Mesenteric fat pad (tissue), 1 donor: Measurements from ENCODE around the gene CDC6. TPM values are rescaled to one million over a fixed set of nuclear protein-coding genes. Genes with fewer than 3 reads are reported as not detected.

Source experiments
- DNase-seq: peaks from one replicate; pipeline ENCODE4 v3.0.0-alpha.2; 2020; ENCODE audit warnings: low spot score
- total RNA-seq: library from RNA; stranded (reverse); fragmentation: NEBNext Ultra II Directional; extraction: Animal tissue kit (Norgen Biotek cat#: 25700); gene quantifications from one replicate; pipeline ENCODE4 v1.2.1, GENCODE V29; 2021
- donor health status: DM: yes; HTN: yes; CAD: no.

The CDC6 gene
- total RNA-seq, 1 donor from 2014 or later, result 2.4 TPM

DNA sequence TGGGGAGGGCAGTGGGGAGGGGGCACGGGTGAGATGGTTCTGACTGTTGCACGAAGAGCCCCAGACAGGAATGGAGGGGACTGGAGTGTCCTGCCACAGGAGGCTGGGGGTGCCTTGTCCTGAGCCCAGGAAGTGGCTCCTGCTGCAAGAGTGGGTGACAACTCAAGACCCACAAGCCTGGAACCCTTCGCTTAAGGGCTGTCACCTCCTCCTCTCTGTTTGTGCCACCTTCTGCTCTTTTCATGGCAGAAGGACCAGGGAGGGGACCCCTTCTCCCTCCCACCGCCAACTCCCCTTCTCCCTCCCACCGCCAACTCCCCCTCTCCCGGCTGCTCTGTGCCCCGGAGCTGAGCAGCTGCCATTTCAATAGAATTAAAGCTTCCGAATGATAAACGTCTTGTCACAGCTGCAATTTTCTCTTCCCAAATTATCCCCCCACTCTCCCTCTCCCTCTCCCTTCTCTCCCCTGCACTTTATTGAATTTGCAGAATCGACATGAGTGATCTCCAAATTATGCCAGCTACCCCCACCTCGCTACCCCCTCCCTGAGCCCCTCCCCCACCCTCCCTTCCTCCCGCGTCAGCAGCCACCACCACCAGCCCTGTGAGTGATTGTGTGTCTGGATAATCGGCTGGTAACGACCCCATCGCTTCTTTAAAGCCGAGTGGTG, 63.1 kb downstream of the CDC6 start:
- no peak for DNase-seq

- DNase-seq, result no peak
These were observed 63.9 kb downstream of the CDC6 start for GRCh38 chr17:40351359-40352236.

DNA sequence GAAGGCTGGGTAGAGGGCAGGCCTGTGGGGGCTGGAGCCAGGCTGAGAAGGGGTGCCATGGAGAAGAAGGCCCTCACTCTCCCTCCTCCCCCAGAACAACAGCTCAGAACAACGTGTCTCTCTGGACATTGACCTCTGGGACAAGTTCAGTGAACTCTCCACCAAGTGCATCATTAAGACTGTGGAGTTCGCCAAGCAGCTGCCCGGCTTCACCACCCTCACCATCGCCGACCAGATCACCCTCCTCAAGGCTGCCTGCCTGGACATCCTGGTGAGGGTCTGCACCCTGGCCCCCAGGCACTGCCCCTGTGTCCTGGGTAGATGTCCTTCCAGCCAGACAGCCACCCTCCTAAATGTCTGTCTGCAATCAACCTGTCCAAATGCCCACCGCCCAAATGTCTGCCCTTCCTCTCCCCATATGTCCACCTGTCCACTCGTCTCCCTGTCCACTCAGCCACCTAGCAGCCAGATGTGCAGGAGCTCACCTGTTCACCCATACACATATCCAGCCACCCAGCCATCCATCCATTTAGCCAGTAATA, 64.6 kb downstream of the CDC6 start:
- no peak for DNase-seq

GRCh38 chr17:40352779-40353394, 65.2 kb downstream of the CDC6 start:
- DNase-seq, result no peak

Other genes starting within 250 kb of the CDC6 start
- gene MED24, start 233.5 kb upstream of the CDC6 start, total RNA-seq, result 72.2 TPM
- 74.7 TPM for gene THRA, start 224.9 kb upstream of the CDC6 start, total RNA-seq
- gene NR1D1, start 187.3 kb upstream of the CDC6 start, total RNA-seq, result 15.5 TPM
- gene MSL1, start 165.9 kb upstream of the CDC6 start, total RNA-seq, result 77.0 TPM
- 84.4 TPM for gene CASC3, start 147.3 kb upstream of the CDC6 start, total RNA-seq
- 10.1 TPM for gene RAPGEFL1, start 110.4 kb upstream of the CDC6 start, total RNA-seq
- gene WIPF2, start 68.6 kb upstream of the CDC6 start, total RNA-seq, result 29.5 TPM
- 70.3 TPM for gene RARA, start 21.3 kb downstream of the CDC6 start, total RNA-seq
- gene GJD3, start 76.9 kb downstream of the CDC6 start, total RNA-seq, result 0.77 TPM
- gene TOP2A, start 130.0 kb downstream of the CDC6 start, total RNA-seq, result 0.48 TPM
- gene IGFBP4, start 155.6 kb downstream of the CDC6 start, total RNA-seq, result 1,107 TPM
- 0.16 TPM for gene TNS4, start 213.7 kb downstream of the CDC6 start, total RNA-seq